Neural cell (in vitro differentiated cells): ENCODE results near the gene KDM4C. TPM values are rescaled to one million over a fixed set of nuclear protein-coding genes. Genes with fewer than 3 reads are reported as not detected.

ENCODE experiments used
- H2AFZ ChIP-seq: fragments of 200-600, 300-800 bp; sonication (generic), shearing (Covaris generic); 2 replicates; pipeline ENCODE4 v1.6.0; 2014; ENCODE audit warnings: low read depth, mild to moderate bottlenecking, antibody characterized with exemption, low read length, moderate library complexity
- H3F3A ChIP-seq: fragments of 200-600 bp; shearing (Covaris generic); 2 replicates; pipeline ENCODE4 v1.6.1; 2016; ENCODE audit warnings: mild to moderate bottlenecking, moderate library complexity, mixed read lengths, antibody characterized with exemption, low read length; ENCODE audit not compliant: insufficient read depth, poor library complexity, severe bottlenecking
- H3K27ac ChIP-seq: fragments of 200-600, 300-800 bp; sonication (generic), shearing (Covaris generic); 2 replicates; pipeline ENCODE4 v1.5.1; 2014; ENCODE audit warnings: mild to moderate bottlenecking, low read length, moderate library complexity
- H3K27me3 ChIP-seq: fragments of 300-800, 200-600 bp; sonication (generic), shearing (Covaris generic); 2 replicates; pipeline ENCODE4 v1.6.0; 2014; ENCODE audit warnings: mild to moderate bottlenecking, low read depth, low read length, moderate library complexity; ENCODE audit not compliant: insufficient read depth
- H3K36me3 ChIP-seq: fragments of 300-800, 200-600 bp; sonication (generic), shearing (Covaris generic); 2 replicates; pipeline ENCODE4 v1.5.1; 2014; ENCODE audit warnings: mild to moderate bottlenecking, antibody characterized with exemption, low read length, moderate library complexity; ENCODE audit not compliant: insufficient read depth
- H3K4me2 ChIP-seq: fragments of 300-800, 200-600 bp; sonication (generic), shearing (Covaris generic); 2 replicates; pipeline ENCODE4 v1.6.0; 2014; ENCODE audit warnings: mild to moderate bottlenecking, low read length
- H3K4me3 ChIP-seq: fragments of 300-800, 200-600 bp; sonication (generic), shearing (Covaris generic); 2 replicates; pipeline ENCODE4 v1.5.1; 2014; ENCODE audit warnings: mild to moderate bottlenecking, low read length, moderate library complexity
- H3K79me2 ChIP-seq: fragments of 200-600 bp; shearing (Covaris generic); replicated peaks from 2 replicates; pipeline ENCODE4 v1.6.0; 2014; ENCODE audit warnings: mild to moderate bottlenecking, low read length, moderate library complexity; ENCODE audit not compliant: insufficient read depth
- H3K9ac ChIP-seq: fragments of 300-800, 200-600 bp; sonication (generic), shearing (Covaris generic); 2 replicates; pipeline ENCODE4 v1.6.1; 2016; ENCODE audit warnings: mild to moderate bottlenecking, low read length, mixed read lengths
- H3K9me2 ChIP-seq: fragments of 200-600 bp; shearing (Covaris generic); 2 replicates; pipeline ENCODE4 v1.6.1; 2016; ENCODE audit warnings: mild to moderate bottlenecking, low read length, mixed read lengths; ENCODE audit not compliant: insufficient read depth
- H3K9me3 ChIP-seq: fragments of 200-600, 300-800 bp; sonication (generic), shearing (Covaris generic); 2 replicates; pipeline ENCODE4 v1.6.1; 2016; ENCODE audit warnings: mild to moderate bottlenecking, mixed run types, low read length, moderate library complexity, mixed read lengths
- H4K20me1 ChIP-seq: fragments of 200-600 bp; shearing (Covaris generic); 2 replicates; pipeline ENCODE4 v1.6.1; 2016; ENCODE audit warnings: mild to moderate bottlenecking, mixed run types; ENCODE audit not compliant: insufficient read depth
- CTCF ChIP-seq: fragments of 450-650 bp; IDR thresholded peaks from 2 replicates; pipeline ENCODE4 v1.5.1; 2014; ENCODE audit warnings: antibody characterized with exemption, mild to moderate bottlenecking, moderate library complexity; ENCODE audit not compliant: poor library complexity, severe bottlenecking
- EP300 ChIP-seq: fragments of 450-650 bp; conservative IDR thresholded peaks from 2 replicates; pipeline ENCODE4 v1.6.1; 2014; ENCODE audit warnings: antibody characterized with exemption, mild to moderate bottlenecking, moderate library complexity; ENCODE audit not compliant: poor library complexity, severe bottlenecking
- EZH2 ChIP-seq: fragments of 200-600, 300-800 bp; shearing (Covaris generic), sonication (generic); IDR thresholded peaks from 2 replicates; pipeline ENCODE4 v1.6.1; 2014; ENCODE audit warnings: antibody characterized with exemption, low read length, borderline replicate concordance, mild to moderate bottlenecking; ENCODE audit not compliant: insufficient read depth, poor library complexity, severe bottlenecking
- MXI1 ChIP-seq: fragments of 450-650 bp; conservative IDR thresholded peaks from 2 replicates; pipeline ENCODE4 v1.6.1; 2014; ENCODE audit warnings: antibody characterized with exemption, mild to moderate bottlenecking; ENCODE audit not compliant: poor library complexity, severe bottlenecking
- POLR2AphosphoS5 ChIP-seq: IDR thresholded peaks from 2 replicates; pipeline ENCODE4 v1.6.1; 2012
- RAD21 ChIP-seq: fragments of 450-650 bp; conservative IDR thresholded peaks from 2 replicates; pipeline ENCODE4 v1.6.1; 2014; ENCODE audit warnings: antibody characterized with exemption, mild to moderate bottlenecking, moderate library complexity
- REST ChIP-seq: IDR thresholded peaks from 2 replicates; pipeline ENCODE4 v1.6.1; 2012; ENCODE audit warnings: borderline replicate concordance
- SMC3 ChIP-seq: fragments of 450-650 bp; conservative IDR thresholded peaks from 2 replicates; pipeline ENCODE4 v1.6.1; 2014; ENCODE audit warnings: antibody characterized with exemption, mild to moderate bottlenecking, moderate library complexity; ENCODE audit not compliant: poor library complexity
- TAF1 ChIP-seq: IDR thresholded peaks from 2 replicates; pipeline ENCODE4 v1.6.1; 2012; ENCODE audit warnings: low read depth
- polyA plus RNA-seq: library from polyadenylated mRNA; depleted of rRNA; stranded (reverse); fragments of >200 nt; gene quantifications from 2 replicates; pipeline ENCODE4 v1.2.3, GENCODE V29; 2014

KDM4C gene
- polyA plus RNA-seq, 1 donor from 2014 or later: 21.1 TPM

- no peak overlapping the region for H3K4me3 ChIP-seq
- no peaks in the 10 kb centered on the region for H3K79me2 ChIP-seq
- H3K27ac ChIP-seq: no peak overlapping the region
- no peaks in the 10 kb centered on the region for H3K27me3 ChIP-seq
- TF ChIP-seq EP300 (no peak), TAF1 (no peak), CTCF (no peak), REST (no peak), EZH2 (no peak), SMC3 (no peak), MXI1 (no peak), POLR2AphosphoS5 (no peak)
- no peaks in the 10 kb centered on the region for H4K20me1 ChIP-seq
- no peaks in the 10 kb centered on the region for H3K36me3 ChIP-seq
- no peak overlapping the region for H3K9ac ChIP-seq
- H2AFZ ChIP-seq: no peak overlapping the region
- no peaks in the 10 kb centered on the region for H3K9me3 ChIP-seq
- no peaks in the 10 kb centered on the region for H3K9me2 ChIP-seq
- H3F3A ChIP-seq: no peaks in the 10 kb centered on the region
- no peak overlapping the region for H3K4me2 ChIP-seq
Measured at GRCh38 chr9:7174884-7175283, 417.1 kb downstream of the KDM4C start.

- H3F3A ChIP-seq: no peaks in the 10 kb centered on the region
- no peaks in the 10 kb centered on the region for H3K79me2 ChIP-seq
- no peaks in the 10 kb centered on the region for H3K9me3 ChIP-seq
- no peaks in the 10 kb centered on the region for H4K20me1 ChIP-seq
- H3K9ac ChIP-seq: no peak overlapping the region
- TF ChIP-seq RAD21: no peak
- no peak for TF ChIP-seq SMC3
- TF ChIP-seq REST: no peak
- TF ChIP-seq MXI1: no peak
- no peak for TF ChIP-seq EZH2
- TF ChIP-seq POLR2AphosphoS5: no peak
- TF ChIP-seq TAF1: no peak
- TF ChIP-seq CTCF: no peak
- no peak for TF ChIP-seq EP300
- no peaks in the 10 kb centered on the region for H3K9me2 ChIP-seq
- no peaks in the 10 kb centered on the region for H3K36me3 ChIP-seq
- no peak overlapping the region for H3K4me2 ChIP-seq
- H3K27ac ChIP-seq: no peak overlapping the region
- H3K4me3 ChIP-seq: no peak overlapping the region
- no peaks in the 10 kb centered on the region for H3K27me3 ChIP-seq
- no peak overlapping the region for H2AFZ ChIP-seq
Measured at GRCh38 chr9:7176561-7176960, 418.8 kb downstream of the KDM4C start.
